ENCODE results near the gene RFX3.

The RFX3 gene

DNA sequence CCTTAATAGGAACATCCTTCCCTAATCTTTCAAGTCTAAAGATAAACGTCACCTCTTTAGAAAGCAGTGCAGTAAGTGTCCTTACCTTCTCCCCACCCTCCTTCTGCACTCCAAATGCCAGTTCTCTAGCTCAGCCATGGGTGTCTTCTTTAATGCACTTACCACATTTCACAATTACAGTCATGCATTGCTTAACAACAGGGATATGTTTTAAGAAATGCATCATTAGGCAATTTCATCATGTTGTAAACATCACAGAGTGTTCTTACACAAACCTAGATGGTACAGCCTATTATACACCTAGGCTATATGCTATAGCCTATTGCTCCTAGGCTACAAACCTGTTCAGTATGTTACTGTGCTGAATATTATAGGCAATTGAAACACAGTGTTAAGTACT, 91.2 kb downstream of the RFX3 start:
- no peak for DNase-seq (ENCODE audit: low read depth, low spot score)

DNA sequence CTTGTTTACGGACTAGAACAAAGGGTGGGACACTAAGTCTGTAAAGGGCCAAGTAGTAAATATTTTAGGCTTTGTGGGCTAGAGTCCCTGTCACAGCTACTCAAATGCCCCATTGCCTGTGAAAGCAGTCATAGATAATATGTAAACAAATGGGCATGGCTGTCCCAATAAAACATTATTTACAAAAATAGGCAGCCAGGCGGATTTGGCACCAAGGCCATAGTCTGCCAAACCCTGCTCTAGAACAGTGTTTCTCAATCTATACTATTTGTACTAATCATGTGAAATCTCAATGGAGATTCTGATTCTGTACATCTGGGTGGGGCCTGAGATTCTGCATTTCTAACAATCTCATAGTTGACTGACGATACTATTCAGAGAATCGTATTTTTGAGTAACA, 92.0 kb downstream of the RFX3 start:
- no peak for DNase-seq (ENCODE audit: low read depth, low spot score)

DNA sequence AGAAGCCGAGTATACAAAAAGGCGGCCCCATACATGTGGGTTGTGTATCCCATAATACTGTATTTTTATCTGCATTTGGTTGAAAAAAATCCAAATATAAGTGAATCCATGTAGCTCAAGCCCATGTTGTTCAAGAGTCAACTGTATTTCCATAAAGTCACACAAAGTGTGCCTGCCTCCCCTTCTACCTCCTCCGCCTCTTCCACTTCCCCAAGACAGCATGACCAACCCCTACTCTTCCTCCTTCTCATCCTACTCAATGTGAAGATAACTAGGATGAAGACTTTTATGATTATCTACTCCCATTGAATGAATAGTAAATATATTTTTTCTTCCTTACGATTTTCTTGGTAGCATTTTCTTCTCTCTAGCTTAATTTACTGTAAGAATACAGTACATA, 92.7 kb downstream of the RFX3 start:
- DNase-seq (ENCODE audit: low read depth, low spot score) = no peak

DNA sequence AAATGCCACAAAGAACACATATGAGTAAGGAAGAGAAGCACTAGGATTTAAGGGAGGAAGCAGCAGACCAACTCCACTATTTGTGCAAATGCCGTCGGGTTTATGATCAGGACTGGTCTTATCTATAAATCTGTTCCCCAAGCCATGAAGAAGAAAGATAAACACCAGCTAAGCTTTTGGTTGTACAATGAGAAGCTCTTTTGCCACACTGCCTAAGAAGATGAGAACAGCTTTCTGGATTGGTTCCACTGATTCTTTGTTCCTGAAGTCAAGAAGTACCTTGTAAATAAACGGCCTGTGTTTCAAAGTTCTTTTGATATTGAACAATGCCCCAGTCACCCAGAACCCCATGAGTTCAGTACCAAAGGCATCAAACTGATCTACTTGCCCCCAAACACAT, 93.9 kb downstream of the RFX3 start:
- no peak for DNase-seq (ENCODE audit: low read depth, low spot score)

- DNase-seq (ENCODE audit: low read depth, low spot score) = no peak
These were observed 105.9 kb downstream of the RFX3 start for GRCh38 chr9:3419893-3420292.

DNA sequence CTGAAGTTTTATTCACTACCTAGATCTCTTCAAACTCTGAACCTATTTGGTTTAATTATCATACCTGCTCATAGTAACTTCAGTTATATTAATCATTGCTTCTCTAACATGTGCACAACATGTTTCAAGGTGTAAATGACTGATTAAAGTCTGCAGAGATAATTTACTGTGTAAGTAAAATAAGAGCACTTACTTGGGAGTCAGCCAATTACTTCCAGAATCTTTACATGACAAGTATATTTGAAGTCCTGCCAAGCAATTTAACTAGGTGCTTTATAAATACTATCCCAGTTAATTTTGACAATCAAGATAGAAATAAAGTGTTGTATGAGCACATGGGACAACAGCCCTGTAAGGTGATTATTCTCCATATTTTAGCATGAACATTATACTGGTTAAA, 109.9 kb downstream of the RFX3 start:
- no peak for DNase-seq (ENCODE audit: low read depth, low spot score)

DNA sequence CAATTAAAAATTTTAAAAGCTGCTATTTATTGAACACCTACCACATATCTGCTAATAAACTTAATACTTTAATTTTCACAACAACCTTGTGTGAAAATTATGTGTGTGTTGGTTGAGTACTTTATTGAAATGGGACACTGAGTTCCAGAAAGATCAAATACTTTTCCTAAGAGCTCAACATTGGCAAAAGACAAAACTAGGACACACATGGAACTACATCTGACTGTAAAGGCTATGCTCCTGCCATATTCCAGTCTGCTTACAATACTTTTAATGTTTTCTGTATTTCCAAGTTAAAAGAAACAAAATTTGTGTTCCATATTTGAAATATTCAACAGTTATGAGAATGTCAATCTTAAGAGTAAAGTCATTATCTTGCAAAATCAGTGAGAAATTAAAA, 111.8 kb downstream of the RFX3 start:
- DNase-seq (ENCODE audit: low read depth, low spot score) = no peak

DNA sequence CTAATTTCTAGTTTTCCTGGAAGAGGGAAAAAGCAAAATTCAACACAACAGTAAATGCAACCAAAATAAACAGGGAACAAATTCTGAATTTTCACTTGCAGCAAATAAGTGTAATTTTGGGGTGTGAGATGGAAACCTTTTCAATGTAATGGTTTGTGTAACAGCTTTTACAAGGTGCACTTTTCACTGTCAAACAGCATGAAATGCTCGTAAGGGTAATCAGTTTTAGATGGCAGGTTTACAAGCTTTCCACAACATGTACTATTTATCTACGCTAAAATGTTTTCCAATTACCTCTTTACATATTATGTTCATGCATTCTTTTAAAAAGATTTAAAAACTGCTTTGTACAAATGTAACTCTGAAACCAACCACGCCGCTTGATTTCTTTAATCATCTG, 115.3 kb downstream of the RFX3 start:
- no peak for DNase-seq (ENCODE audit: low read depth, low spot score)

DNA sequence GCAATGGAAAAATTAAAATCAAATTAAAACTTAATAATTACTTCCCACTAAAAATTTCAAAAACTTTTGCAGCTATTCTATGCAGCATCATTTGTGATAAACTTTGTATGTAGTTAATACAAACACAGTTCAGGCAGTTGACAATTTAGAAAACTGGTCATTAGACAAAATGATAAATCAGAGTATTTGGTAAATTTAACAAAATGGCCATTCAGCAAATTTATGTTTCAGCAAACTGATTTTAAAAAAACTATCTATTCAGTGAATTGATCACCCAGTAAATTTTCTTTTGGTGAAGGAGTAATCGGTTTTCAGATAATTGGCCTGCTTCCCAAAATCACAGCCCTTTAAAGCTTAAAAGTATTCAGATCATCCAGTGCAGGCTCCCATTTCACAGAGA, 116.3 kb downstream of the RFX3 start:
- DNase-seq (ENCODE audit: low read depth, low spot score) = no peak

DNA sequence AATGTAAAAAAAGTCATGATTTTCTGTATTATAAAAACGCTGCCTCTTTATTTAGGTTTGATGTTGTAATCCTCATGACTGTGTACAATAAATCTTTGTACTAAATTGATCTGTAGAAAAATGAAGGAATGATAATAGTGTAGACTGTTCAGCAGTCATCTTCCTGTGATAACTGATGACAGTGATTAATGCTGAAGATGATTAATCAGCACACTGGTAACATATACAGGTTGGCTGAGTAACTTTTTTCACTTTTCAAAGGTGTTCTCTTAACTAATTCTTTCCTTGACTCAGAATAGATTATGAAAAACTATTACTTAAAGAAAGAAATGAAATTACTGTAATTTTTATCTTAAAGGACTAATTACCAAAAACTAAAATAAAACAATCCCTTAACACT, 122.5 kb downstream of the RFX3 start:
- no peak for DNase-seq (ENCODE audit: low read depth, low spot score)

DNA sequence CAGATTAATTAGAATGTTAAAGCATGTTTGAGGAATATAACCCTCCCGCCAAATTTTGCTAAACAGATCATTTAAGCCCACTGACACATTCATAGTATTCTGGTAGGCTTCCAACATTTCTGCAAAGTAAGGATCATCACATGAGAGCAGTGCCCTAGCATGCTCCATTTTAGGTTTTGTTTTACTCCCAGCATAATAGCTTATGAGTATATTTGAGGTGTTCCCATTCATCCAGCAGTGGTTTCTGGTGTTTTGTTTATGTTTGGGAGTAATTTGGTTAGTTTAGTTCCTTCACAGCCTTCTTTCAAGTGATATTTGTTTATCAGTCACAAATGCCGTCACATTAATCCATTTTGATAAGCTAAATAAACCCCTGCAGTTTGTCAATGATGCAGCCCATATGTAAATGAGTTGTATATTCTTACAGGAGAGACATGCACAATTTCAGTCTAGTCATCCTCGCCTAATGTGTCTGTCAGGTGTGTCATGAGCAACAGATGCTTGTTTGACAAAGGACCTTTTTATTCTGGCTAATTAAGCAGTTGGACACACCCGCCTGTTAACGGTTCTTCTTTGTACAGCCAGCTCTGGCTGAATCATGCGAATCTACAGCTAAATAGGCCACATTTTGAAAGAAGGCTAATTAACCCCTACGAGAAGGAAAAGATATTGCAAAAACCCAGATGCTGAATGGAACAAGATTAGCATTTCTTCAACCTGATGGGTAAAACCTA, 124.4 kb downstream of the RFX3 start:
- DNase-seq (ENCODE audit: low read depth, low spot score) = no peak

DNA sequence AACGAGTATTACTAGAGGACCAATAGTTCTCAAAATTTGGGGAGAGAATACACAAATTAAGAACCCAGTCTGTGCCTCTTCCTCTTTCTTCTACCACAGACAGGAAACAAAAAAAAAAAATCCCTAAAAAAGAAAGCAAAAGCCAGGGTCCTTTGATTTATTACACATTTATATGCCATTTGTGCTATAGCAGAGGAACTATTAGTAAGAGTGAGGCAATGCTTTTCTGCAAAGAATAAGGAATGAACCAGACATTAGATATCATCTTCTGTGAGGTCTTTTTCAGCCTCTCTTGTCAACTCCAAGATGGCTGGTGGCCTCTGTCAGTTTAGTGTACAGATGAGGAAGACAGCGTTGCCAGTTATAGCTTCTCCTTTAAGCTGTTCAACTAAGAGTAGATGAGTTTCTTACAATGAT, 127.6 kb downstream of the RFX3 start:
- DNase-seq (ENCODE audit: low read depth, low spot score) = no peak

DNA sequence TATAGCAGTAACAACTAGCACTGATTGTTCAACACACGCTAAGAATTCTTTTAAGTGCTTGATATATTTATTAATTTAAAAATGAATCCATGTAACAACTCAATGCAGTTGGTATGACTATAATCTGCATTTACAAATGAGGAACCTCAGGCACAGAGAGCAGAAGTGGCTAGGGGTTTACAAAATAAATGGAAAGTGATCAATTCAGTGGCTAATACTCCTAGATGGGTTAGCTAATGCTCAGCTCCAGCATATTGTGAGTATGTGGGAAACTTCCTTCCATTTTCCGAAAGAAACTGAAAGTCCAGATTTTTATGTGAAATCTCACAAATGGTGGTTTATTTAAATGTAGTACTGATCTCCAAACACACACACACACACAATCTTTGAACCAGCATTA, 128.0 kb downstream of the RFX3 start:
- no peak for DNase-seq (ENCODE audit: low read depth, low spot score)

DNA sequence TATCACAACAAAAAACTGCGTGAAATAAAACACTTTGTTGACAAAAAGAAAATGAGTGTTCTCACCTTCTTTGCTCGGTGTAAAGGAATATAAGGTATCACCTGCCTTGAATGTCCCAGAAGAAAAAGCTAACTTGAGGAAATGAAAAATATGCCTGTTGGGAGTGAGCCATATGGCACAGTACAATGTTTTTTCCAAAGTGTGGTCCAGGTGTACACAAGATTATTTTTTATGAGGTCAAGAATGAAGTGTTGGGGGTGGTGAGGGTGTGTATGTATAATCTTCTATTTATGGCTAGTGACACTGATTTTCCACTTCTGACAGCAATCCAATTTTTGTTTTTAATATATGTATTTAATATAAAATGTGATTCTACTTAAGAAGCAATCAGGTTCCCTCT, 134.4 kb downstream of the RFX3 start:
- no peak for DNase-seq (ENCODE audit: low read depth, low spot score)

DNA sequence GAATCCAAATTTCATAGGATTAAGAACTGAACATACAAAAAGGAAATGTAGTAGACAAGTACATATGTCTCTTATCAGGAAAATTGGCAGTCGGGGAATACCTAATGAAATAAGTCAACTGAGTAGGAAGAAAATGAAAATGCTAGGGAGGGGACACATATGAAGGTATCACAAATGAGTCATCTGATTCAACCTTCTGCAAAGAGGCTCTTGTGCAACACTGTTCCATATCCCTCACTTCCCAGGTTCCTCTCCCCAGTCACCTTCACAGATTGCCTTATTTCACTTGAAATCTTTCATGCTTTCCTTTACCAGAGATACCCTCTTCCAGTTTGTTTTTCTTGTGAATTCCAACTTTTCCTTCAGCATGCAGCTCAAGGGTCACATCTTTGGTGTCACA, 139.0 kb downstream of the RFX3 start:
- DNase-seq (ENCODE audit: low read depth, low spot score) = no peak

- no peak for DNase-seq (ENCODE audit: low read depth, low spot score)
These were observed 139.9 kb downstream of the RFX3 start for GRCh38 chr9:3385871-3386270.

- no peak for DNase-seq (ENCODE audit: low read depth, low spot score)
These were observed 154.0 kb downstream of the RFX3 start for GRCh38 chr9:3371842-3372241.

- no peak for DNase-seq (ENCODE audit: low read depth, low spot score)
These were observed 155.1 kb downstream of the RFX3 start for GRCh38 chr9:3370715-3371114.

DNA sequence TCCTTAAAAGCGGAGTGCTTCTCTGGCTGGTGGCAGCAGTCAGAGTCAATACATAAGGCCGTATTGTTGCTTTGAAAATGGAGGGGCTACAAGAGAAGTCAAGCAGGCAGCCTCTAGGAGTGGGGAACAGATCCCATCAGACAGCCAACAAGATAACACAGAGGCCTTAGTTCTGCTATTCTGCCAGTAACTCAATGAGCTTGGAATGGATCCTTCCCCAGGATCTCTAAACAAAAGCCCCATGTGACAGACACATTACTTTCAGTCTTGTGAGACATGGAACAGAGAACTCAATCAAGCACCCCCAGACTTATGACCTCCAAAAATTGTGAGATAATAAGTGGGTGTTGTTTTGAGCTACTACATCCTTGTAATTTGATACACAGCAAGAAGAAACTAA, 158.6 kb downstream of the RFX3 start:
- no peak for DNase-seq (ENCODE audit: low read depth, low spot score)

DNA sequence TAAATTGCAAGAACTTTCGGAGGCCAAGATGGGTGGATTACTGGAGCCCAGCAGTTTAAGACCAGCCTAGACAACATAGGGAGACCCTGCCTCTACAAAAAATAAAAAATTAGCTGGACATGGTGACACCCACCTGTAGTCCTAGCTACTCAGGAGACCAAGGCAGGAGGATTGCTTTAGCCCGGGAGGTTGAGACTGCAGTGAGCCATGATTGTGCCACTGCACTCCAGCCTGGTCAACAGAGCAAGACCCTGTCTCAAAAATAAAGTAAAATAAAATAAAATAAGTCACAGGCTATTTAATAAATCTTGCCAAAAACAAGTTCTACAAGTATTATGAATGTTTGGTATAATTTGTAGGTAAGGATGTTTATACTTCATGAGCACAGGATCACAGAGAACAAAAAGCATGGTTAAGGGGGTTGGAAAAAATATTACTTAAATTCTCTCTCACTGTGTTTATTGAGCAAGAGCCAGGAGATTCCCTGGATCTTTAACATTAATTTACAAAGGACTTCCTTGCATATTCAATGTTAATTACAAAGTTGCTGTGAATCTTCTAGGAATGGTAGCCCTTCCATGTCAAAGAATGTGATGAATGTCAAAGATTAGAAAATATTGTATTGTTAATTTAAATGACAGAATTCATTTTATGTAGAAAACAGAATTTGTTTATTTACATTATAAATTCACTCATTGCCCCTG, 164.0 kb downstream of the RFX3 start:
- no peak for DNase-seq (ENCODE audit: low read depth, low spot score)

DNA sequence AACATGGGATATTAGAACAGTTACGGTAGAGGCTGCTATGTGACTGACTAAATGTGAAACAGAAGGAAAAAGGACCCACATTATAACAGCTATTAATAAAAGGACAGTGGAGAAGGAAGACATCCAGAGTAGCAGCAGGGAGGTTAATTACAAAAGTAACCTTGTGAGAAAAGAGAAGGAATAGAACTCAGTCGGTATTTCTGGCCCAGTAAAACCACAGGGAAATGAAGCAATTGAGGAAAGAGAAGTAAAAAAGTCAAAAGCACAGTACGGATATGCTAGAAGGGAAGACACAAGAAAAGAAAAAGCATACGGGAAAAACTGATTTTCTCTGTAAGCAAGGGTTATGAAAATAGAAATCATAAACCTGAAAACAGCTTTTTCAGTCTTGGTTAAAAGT, 164.7 kb downstream of the RFX3 start:
- no peak for DNase-seq (ENCODE audit: low read depth, low spot score)

DNA sequence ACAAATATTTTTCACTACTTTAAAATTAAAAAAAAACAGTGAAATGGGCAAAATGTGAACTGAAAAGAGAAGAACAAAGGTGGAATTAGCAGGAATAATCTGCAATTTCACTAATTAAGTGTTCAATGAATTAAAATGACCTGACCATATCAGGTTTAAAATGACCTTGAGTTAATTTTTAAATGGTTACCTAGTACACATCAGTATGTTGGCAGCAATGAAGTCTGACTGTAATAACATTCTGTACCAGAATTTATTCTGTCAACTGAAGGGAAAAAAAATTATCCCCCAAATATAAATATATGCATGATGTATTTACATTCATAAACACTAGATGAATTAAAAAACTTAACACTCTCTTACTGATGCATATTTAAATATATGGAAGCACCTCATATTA, 165.6 kb downstream of the RFX3 start:
- DNase-seq (ENCODE audit: low read depth, low spot score) = no peak

DNA sequence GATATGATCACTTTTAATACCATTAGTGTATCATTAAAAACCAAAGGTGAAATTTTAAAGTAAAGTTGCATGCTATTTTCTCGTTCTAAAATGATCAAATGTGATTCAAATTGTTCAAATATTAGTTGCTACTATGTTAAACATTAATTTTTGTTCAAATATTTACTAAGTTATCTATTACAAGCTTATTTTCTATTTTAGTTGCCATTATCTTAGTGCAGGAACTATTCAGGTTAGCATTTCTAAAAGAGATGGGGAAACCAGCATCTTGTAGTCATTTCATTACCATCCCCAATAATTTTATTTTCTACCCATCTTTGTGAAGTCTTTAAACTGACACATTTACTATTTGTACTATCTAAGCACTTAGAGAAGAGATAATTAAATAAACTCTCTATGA, 166.0 kb downstream of the RFX3 start:
- no peak for DNase-seq (ENCODE audit: low read depth, low spot score)
